Measurements from ENCODE around the gene FIS1.
"Not testable (repeated sequence)": the region's sequence is repeated elsewhere in the genome, so short reads cannot be mapped to it uniquely, and the experiment has no call there.

The FIS1 gene

DNA sequence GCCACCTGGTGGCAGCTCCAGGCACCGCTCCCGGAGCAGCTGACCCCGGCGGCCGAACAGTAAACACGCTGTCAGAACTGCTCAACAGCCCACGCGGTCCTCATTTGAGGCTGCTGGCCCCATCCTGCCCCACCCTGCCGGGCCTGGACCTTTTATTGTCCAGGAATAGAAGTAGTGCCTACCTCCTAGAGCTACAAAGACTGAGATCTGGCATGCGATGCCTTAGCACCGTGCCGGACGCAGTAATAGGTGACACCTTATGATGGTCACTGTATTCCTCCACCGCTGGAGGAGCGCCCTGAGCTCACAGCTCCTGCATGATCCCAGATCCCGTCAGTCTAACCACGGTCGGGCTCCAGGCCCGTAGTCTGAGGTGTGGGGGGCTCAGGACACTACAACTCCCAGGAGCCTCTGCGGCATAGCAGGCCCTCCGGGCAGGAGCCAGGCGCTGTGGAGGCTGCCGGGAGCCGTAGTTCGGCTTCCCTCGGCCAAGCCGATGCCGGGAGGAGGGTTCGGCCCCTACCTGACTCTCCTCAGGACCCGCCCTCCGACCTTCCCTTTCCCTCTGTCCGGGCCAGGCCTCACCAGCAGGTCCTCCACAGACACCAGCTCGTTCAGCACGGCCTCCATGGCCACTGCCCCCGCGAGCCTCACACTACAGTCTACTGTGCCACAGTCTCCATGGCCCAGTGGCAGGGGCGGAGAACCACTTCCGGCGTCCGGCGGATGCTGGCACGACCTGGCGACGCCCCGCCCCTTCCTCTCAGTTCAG, at the start of gene FIS1:
Gene FIS1, minus strand, starts transcription at position 707 of the 772 bp plus-strand sequence. Its CDS starts 77 bp downstream, at position 630.
- peak; percentile 68 for DNase-seq

DNA sequence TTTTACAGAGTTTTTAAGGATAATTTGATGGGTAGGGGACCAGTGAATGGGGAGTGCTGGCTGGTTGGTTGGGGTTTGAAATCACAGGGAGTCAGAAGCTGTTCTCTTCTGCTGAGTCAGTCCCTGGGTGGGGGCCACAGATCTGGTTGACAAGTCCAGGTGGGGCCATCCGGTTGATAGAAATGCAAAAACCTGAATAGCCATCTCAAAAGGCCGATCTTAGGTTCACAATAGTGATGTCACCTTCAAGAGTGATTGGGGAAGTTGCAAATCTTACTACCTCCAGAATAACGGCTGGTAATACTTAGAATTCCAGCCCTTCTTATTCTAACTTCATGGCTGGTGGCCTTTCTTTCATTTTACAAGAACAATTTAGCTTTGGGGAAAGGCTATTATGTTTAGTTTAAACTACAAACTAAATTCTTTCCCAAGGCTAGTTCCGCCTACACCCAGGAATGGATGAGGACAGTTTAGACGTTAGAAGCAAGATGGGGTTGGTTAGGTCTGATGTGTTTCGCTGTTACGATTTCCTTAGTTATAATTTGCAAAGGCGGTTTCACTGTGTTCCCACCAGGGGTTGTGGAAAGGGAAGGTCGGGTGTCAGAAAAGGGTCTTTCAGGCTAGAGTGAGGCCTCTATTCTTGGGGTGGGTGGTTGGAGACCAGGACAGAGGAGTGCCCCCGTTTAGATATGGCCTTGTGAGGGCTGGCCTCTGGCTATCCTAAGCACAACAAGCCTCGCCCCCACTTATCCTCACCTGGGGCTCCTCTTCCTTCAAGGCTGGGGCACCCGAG, 49.4 kb upstream of the FIS1 start:
- DNase-seq, result no peak

DNA sequence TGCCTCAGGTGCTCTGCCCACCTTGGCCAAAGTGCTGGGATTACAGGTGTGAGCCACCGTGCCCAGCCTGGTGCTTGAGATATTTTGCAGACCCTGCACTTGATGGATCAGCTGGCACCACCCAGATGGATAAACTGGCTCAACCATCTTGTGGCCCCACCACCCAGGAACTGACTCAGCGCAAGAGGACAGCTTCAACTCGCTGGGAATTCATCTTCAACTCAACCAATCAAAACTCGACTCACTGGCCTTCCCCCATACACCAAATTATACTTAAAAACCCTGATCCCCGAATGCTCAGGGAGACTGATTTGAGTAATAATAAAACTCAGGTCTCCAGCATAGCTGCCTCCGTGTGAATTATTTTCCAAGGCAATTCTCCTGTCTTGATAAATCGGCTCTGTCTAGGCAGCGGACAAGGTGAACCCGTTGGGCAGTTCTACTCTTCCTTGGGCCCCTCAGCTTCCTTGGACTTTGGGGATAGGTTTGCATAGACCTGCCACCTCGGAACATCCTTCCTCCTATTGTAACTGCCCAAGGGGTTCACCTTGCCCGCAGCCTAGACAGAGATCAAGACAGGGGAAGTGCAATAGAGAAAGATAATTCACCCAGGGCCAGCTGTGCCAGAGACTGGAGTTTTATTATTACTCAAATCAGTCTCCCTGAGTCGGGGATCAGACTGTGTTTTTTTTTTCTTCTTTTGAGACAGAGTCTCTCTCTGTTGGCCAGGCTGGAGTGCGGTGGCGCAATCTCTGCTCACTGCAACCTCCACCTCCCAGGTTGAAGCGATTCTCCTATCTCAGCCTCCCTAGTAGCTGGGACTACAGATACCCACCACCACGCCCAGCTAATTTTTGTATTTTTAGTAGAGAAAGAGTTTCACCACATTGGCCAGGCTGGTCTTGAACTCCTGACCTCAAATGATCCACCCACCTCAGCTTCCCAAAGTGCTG, 48.5 kb upstream of the FIS1 start:
- DNase-seq, result not testable (repeated sequence)

DNA sequence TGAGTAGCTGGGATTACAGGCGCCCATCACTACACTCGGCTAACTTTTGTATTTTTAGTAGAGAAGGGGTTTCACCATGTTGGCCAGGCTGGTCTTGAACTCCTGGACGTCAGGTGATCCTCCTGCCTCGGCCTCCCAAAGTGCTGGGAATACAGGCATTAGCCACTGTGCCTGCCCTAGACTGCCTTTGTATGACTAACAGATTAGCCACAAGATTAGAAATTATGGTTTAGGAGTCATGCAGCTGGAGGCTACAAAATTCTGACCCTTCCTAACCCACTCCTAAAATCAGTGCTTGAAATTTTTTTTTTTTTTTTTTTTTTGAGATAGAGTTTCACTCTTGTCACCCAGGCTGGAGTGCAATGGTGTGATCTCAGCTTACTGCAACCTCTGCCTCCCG, 47.7 kb upstream of the FIS1 start:
- DNase-seq, result not testable (repeated sequence)

DNA sequence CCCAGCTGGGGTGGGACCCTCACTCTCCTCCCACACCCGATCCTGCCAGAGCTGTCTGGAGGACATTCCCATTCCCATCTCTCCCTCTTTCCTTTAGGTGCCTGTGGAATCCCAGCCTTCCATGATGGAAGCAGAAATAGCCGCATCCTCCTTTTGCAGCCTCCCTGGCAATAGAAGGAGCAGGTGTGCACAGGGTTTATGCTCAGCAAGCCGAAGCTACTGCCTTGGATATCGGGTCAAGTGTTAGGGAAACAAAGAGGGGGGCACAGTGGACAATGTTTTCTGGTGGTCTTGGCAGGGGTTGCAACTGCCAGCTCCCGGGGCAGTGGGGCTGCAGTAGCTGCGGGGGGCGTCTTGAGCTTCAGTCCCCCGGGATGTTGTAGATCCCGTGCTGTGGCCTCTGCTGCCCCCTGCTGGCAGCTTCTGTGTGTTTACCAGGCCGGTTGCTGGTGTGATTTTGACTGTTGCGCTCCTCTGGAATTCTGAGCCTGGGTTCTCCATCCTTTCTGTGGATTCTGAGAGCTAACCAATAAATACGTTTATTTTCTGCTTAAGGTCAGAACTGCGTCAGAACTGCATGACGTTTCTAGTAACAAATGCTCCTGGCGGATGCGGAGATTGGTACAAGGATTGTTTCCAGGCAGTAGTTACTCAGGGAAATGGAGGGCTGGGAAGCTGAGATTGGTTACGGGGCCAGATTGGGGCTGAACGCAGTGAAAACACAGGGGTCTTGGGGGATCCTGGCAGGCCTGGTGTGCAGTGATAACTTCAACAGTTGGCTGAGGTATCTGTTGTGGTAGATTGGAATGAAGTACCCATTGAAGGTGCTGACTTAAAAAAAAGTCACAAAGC, 45.5 kb upstream of the FIS1 start:
- DNase-seq, result not testable (repeated sequence)

DNA sequence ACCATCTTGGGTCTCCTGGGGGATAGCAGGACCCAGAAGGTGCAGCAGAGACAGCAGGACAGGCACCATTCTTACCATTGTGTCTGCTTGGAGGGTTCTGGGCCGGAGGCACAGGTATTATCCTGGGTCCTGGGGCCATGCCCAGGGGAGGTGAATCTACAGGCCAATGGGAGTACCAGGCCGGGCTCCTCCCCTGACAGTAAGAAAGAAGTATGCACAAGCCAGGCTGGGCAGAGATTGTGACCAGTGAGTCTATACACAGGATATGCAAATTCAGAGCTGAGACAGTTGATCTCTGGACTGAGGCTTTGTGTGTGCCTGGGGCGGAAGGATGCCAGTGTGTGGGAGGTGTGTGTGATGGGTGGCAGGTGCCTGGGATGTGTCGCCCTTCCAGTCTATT, 44.8 kb upstream of the FIS1 start:
- not testable (repeated sequence) for DNase-seq

DNA sequence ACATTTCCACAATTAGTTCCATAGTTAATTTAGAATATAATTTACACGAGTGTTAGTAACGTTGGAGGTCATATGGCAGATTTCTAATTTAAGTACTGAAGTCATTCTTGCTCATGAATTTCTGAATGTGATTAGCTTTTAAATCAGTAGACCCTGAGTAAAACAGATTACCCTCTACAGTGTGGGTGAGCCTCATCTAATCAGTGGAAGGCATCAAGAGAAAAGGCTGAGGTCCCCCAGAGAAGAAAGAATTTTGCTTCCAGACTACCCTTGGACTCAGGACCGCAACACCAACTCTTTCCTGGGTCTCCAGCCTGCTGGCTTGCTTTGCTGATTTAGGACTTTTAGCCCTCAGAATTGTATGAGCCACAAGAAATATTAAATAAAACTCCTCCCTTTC, 43.6 kb upstream of the FIS1 start:
- no peak for DNase-seq

DNA sequence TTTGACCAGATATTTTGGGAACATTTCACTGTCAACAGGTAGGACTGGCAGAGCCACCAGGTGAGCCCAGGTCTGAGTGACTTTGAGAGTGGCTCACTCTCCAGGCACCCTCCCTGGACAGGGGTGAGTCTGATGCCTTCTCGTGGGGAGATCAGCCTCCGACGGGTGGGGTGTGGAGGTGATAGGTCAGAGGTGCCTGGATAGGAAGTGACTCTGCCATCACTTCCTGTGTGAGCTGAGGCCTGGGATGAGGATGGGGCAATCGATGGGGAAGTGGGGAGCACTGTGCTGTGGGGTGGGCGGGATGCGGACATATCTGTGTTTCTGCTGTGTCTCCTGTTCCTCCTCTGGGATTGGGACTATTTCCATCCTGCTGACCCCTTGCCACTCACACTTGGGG, 42.2 kb upstream of the FIS1 start:
- no peak for DNase-seq

DNA sequence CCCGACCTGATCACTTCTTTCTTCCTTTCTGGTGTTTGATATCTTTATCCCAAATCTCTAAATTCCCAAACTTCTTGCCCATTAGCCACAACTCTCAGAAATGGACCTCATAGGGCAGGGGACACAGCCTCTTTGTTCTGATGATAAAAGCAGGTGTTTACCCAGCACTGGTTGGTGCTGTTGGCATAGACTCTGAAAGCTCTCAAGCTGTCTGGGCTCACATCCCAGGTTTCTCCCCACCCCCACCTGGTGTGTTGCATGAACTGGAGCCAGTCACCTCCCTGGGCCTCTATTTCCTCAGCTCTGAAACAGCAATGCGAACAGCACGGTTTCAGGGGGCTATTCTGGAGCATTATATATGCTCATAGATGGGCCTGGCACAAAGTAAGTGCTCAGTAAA, 41.0 kb upstream of the FIS1 start:
- not testable (repeated sequence) for DNase-seq

DNA sequence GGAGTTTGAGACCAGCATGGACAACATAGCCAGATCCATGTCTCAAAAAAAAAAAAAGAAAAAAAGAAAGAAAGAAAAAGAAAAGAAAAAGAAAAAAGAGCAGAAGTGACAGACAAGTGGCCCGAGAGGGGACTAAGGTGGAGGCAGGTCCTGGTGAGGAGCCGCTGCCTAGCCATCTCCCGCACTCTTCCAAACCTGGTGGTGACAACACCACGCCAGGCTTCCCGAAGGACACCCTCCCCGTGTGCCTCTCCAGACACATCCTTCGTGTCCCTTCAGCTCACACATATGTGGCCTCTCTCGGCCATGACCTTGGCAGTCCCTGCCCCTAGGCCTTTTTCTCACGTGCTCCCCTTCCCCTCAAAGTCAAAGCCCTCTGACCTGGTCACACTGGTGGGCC, 40.3 kb upstream of the FIS1 start:
- no peak for DNase-seq

DNA sequence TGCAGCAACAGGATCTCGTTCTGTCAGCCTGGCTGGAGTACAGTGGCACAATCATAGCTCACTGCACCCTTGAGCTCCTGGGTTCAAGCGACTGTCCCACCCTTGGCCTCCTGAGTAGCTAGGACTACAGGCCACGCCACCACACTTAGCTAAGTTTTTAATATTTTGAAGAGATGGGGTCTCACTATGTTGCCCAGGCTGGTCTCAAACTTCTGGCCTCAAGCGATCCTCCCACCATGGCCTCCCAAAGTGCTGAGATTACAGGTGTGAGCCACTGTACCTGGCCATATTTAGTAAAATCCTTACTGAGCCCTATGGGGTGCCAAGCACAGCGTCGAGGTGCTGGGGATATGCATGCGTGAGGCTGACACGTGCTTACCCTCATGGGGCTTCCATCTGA, 36.0 kb upstream of the FIS1 start:
- not testable (repeated sequence) for DNase-seq

DNA sequence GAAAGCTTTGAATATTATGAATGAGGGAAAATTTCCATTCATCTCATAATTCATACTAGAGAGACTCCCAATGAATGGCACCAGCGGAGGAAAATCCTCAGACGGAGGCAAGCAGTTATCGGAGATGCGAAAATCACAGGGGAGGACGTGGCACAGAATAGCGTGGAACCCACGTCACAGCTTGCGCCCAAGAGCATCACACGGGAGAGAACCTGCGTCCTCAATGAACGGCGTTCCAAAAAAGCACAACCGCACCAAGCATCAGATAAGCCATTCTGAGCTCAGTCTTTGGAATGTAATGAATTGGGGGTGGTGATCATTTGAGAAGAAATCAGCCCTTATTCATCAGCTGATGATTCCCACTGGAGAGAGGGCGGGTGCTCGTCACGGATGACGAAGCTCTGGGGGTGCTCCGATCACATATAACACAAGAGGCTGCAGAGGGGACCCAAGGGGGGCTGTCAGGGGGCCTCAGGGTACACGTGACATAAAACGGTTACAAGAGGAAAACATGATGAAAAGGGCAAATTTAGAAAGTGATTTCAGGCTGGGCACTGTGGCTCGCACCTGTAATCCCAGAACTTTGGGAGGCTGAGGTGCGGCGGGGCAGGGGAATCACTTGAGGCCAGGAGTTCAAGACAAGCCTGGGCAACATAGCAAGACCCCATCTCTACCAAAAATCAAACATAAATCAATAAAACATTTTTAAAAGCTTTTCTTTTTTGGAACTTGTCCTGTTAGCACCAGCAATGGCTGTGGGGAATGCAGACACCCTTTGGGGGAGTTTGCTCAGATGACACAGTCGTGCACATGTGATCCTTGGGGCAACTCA, 33.8 kb upstream of the FIS1 start:
- no peak for DNase-seq

DNA sequence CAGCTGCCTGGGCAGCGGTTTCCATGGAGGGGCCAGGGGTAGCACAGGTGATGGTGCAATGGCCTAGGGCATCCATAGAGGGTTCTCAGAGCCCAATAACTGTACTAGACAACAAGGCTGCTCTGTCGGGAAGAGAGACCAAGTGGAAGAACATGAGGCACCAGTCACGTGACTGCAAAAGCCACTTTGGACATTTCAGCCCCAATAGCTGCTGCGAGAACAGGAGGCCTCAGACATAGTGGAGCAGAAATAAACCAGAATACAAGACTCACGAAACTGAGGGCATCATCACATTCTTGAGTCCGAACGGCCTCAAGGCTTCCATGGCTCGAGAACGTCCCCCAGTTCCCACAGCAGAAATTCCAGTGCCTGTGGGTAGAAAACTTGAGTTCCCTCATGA, 32.3 kb upstream of the FIS1 start:
- no peak for DNase-seq

DNA sequence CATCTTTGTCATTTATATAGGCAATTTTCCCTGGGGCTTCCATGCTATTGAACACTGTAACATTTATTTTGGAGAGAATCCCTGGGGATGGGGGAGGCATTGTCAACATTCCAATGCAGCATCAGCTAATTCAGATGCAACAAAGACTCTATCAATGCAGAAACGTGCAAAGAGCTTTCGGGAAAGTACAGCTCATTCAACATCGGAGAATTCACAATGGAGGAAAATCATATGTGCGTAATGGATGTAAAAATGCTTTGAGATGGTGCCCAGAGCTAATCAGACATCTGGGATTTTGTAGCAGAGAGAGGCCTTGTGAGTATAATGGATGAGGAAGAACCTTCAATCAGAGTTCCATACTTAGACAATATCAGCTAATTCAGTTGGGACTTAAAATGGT, 28.3 kb upstream of the FIS1 start:
- DNase-seq, result no peak

DNA sequence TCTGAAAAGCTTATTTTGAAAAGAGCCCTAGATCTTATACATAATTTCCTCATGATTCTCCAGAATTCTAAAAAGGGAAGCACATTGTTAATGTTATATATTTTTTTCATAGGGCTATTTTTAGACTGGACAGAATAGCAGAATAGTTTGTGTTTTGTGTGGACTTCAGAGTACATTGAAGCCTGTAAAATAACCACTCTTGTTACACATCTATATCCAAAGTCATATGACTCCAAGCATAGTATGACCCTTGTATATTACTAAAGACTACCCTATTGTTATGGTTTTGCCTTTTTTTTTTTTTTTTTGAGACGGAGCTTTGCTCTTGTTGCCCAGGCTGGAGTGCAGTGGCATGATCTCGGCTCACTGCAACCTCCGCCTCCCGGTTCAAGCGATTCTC, 26.1 kb upstream of the FIS1 start:
- no peak for DNase-seq

DNA sequence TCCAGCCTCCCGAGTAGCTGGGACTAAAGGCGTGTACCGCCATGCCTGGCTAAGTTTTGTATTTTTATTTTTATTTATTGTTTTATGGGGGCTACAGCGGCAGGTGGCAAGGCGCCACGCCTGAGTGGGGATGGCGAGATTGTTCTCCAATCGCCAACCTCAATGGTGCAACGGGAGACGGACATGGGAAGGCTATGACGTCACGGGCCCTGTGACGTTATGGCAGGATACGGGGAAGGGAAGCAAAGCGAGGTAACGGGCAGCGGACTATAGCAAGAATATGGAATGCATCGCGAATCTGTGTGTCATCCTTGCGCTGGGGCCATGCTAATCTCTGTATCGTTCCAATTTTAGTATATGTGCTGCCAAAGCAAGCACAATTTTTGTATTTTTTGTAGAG, 24.8 kb upstream of the FIS1 start:
- DNase-seq, result no peak

DNA sequence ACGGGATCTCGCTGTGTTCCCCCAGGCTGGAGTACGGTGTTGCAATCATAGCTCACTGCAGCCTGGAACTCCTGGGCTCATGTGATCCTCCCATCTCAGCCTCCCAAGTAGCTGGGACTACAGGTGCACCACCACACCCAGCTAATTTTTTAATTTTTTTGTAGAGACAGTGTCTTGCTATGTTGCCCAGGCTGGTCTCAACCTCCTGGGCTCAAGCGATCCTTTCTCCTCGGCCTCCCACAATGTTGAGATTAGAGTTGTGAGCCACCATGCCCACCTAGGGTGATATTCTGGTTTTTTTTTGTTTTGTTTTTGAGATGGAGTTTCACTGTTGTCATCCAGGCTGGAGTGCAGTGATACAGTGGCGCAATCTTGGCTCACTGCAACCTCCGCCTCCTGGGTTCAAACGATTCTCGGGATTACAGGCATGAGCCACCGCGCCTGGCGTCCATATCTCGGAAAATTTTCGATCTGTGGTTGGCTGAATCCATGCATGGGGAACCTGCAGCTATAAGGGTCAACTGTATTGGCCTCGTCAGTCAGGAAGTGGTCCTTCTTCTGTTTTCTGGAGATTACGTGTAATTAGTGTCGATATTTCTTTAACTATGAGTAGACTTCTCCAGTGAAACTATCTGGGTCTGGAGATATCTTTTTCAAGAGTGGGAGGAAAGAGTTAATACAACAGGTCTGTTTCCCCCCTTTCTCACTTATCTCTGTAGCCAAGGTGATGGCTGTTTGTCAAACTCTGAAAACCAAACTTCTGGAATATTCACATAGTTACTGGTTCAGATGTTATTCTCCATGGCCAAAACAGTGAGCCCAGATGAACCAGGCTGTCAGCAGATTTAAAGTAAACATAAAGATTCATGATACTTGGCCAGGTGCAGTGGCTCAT, 21.0 kb upstream of the FIS1 start:
- DNase-seq, result no peak

DNA sequence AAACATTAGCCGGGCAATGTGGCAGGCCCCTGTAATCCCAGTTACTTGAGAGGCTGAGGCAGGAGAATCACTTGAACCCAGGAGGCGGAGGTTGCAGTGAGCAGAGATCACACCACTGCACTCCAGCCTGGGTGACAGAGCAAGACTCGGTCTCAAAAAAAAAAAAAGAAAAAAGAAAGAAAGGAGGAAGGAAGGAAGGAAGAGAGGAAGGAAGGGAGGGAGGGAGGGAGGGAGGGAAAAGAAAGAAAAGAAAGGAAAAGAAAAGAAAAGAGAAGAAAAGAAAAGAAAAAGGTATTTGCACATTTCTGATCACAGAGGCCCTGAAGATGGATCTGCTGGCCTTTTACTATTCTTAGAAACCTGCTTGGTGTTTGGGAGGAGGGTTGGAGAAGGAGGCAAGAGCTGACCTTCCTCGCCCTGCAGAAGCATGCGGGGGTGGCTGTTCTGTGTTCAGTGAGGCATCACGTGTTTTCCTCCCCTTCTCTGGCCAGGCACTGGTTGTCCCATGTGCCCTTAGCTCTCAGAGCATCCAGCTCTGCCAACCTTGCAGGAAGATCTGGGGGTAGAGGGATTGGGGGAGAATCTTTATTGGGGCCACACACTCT, 19.3 kb upstream of the FIS1 start:
- not testable (repeated sequence) for DNase-seq

DNA sequence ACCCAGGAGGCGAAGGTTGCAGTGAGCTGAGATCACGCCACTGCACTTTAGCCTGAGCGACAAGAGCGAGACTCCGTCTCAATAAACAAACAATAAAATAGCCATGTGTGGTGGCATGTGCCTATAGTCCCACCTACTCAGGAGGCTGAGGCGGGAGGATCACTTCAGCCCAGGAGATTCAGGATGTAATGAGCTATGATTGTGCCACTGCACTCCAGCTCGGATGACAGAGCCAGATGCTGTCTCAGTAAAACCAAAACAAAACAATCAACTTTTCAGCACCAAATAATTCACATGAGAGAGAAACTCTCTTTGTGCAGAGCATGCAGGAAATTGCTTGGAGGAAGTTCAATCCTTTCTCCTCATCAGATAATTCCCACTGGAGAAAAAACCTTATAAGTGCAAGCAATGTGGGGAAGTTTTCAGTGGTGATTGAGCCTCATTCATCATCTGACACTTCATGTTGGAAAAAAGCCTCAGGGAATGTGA, 13.4 kb upstream of the FIS1 start:
- DNase-seq, result no peak

DNA sequence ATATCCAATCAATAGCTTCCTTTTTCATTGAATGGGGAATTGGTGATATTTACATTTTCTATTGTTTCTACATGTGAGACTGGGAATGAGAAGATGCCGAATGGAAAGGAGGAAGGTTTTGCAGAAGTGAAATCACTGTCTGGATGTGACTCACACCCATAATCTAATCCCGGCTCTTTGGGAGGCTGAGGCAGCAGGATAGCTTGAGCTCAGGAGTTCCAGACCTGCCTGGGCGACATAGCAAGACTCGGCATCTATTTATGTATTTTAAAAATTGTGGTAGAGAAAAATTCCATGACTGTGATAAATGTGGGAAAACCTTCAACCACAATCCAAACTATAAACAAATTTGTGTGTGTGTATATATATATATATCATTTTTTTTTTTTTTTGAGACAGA, 10.9 kb upstream of the FIS1 start:
- DNase-seq, result no peak

Data from NCI-H1048 (cell line).